ENCODE results near the gene GPR32.

DNA sequence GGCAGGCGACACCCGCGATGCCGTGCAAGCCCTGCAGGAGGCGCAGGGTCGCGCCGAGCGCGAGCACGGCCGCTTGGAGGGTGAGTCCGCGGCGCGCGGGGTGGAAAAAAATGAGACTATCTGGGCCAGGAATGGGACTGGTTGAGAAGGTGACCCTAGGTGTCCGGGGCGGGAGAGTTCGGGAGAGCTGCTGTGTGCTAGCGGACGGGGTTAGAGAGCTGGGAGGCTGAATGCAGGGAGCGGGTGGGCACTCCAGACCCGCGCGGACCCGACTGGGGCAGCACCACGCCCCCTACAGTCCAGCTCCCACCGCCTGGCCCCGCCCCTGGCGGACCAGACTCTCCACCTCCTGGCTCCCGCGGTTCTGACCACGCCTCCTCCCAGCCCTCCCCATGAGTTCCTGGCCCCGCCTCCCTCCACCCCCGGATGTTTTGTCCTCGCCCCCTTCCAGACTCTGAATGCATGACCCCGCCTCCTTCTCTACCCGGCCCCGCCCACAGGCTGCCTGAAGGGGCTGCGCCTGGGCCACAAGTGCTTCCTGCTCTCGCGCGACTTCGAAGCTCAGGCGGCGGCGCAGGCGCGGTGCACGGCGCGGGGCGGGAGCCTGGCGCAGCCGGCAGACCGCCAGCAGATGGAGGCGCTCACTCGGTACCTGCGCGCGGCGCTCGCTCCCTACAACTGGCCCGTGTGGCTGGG is 45.6 kb upstream of the GPR32 start:
- TF ChIP-seq, protein P1, sequence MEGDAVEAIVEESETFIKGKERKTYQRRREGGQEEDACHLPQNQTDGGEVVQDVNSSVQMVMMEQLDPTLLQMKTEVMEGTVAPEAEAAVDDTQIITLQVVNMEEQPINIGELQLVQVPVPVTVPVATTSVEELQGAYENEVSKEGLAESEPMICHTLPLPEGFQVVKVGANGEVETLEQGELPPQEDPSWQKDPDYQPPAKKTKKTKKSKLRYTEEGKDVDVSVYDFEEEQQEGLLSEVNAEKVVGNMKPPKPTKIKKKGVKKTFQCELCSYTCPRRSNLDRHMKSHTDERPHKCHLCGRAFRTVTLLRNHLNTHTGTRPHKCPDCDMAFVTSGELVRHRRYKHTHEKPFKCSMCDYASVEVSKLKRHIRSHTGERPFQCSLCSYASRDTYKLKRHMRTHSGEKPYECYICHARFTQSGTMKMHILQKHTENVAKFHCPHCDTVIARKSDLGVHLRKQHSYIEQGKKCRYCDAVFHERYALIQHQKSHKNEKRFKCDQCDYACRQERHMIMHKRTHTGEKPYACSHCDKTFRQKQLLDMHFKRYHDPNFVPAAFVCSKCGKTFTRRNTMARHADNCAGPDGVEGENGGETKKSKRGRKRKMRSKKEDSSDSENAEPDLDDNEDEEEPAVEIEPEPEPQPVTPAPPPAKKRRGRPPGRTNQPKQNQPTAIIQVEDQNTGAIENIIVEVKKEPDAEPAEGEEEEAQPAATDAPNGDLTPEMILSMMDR (IDR thresholded peaks at IDR 0.05): peak; percentile 60 to 69 (median 63)
- TF ChIP-seq POLR2A (IDR thresholded peaks at IDR 0.05): peak; percentile 69

Measured in right lobe of liver (tissue), 4 donors.